Stimulated activated CD4-positive, alpha-beta T cell treated with anti-CD3 and anti-CD28 coated beads, Interleukin-1b, Interleukin-23, amount 100 ng/mL, for 24 hours (primary cell): ENCODE measurements around the gene INPP5D.
"Not testable (repeated sequence)": the region's sequence is repeated elsewhere in the genome, so short reads cannot be mapped to it uniquely, and the experiment has no call there.

Experiments
- DNase-seq, 4 experiments: peaks; one replicate each; pipeline ENCODE4 v3.0.0-alpha.2; 2020; ENCODE audit warnings: low read depth in 4 of 4, low spot score in 1 of 4

Gene INPP5D

DNA sequence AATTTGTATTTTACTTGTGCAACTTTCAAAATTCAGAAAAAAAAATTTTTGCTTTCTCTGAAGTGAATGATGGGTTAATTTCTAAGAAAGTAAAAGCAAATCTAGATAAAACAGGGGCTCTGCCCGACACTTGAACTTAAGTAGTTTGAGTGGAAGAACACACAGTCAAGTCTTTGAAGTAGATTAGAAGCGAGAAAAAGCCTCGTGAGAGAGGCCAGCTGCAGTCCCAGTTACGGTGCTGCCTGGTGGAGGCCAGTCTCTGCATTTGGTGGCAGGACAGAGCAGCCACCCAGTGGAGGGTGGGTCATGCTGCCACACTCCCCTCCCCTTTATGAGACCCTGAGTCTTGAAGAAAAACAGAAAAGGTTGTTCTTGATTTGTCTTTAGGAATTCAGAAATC lies 81.8 kb downstream of the INPP5D start:
- DNase-seq: no peak

DNA sequence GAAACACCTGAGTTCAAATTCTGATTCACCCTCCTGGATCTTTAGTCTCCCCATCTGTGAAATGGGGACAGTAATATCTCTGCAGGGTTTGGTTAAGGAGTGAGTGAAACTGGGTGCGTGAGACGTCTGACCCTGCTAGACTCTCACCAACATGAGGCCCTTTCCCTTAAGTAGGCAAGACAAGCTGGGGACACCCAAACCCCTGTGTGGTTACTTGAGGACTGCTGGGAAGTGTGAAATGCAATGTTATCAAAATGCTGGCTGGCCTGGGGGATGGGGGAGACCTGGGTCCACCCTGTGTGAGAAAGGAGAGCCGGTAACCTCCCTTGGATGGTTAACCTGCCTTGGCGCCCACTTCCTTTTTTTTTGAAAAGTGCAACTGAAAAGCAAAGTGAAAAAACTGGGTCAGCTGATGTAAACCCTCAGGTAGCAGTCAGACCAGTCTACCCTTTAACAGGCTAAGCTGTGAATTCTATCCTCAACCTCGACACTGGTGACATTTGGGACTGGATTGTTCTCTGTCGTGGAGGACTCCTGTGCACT lies 82.3 kb downstream of the INPP5D start:
- DNase-seq: no peak

DNA sequence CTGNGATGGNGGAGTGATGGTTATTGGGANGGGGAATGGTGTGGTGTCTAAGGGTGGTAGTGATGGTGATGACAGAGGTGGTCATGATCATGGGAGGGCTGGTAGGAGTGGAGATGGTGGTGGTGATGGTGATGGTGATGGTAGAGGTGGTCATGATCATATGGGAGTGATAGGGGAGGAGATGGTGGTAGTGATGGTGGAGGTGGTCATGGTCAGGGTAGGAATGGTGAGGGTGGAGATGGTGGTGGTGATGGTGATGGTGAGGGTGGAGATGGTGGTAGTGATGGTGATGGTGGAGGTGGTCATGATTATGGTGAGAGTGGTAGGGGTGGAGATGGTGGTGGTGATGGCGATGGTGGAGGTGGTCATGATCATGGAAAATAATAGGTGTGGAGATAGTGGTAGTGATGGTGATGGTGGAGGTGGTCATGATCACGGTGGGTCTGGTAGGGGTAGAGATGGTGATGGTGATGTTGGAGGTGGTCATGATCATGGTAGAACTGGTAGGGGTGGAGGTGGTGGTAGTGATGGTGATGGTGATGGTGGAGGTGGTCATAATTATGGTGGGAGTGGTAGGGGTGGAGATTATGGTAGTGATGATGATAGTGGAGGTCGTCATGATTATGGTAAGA lies 83.7 kb downstream of the INPP5D start:
- DNase-seq: no peak

DNA sequence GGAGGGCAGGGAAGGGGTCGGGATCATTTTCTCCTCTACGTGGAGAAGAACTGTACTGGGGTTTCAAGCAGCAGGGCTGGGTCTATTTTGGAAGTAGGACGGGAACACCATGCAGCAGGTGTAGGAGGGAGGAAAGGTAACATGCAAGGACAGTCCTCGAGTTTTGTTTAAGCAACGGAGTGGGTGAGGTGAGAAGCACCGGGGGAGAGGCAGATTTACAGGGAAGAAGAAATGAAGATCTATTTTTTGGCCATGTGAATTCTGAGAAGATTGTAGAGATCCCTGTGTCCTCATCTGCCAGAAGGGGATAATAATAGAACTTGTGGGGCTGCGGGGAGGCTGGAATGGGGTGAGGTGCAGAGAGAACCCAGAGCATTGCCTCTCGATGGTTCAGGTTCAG lies 85.6 kb downstream of the INPP5D start:
- no peak for DNase-seq

DNA sequence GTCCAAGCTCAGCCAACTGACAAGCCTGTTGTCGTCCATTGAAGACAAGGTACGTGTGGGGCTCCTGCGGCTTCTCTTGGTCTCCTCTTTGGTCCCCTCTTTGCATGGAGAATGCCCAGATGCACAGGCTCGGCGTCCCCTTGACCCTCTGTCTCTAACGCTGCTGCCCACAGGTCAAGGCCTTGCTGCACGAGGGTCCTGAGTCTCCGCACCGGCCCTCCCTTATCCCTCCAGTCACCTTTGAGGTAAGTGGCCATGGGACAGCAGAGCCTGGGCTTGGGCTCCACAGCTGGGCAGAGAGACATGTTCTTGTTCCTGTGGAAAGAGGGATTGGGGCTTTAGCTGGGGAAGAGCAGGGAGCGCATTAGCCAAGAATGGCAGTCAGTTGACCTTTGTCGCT lies 86.1 kb downstream of the INPP5D start:
- DNase-seq: no peak

DNA sequence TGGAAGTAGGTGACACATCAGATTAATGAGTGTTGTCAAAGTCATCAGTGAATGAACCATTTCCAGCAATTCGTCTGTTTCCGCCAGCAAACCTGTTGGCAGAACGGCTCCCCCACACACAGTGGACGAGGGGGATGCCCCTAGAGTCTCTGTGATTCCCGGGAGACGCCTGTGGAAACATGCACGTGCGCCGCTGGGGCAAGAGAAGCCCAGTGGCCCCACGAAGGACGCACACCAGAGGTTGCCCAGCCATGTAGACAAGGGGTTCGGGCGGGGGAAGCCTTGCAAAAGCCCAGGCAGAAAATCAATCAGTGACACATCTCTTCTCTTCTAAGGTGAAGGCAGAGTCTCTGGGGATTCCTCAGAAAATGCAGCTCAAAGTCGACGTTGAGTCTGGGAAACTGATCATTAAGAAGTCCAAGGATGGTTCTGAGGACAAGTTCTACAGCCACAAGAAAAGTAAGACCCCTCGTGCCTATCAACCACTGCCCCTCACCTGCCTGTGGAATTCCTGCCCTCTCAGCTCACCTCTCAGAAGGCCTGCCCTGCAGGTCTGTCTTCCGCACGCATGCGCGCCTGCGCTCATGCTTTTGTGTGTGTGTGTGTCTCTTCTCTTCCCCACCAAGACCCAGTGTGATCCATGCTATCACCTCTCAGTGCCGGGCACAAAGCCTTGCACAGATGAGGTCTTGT lies 87.1 kb downstream of the INPP5D start:
- DNase-seq: no peak

DNA sequence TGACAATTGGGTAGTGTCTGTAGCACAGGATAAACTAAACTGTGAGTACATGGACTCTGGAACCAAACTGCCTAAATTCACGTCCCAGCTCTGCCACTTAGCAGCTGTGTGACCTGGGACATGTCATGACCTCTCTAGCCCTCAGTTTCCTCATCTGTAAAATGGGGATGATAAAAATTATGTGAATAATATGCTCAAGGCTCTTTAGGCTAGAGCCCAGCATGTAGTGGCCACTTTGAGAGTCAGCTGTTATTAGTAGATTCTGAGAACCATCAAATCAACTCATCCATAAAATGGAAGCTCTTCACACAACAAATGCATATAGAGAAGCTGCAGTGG lies 87.7 kb downstream of the INPP5D start:
- DNase-seq: no peak

DNA sequence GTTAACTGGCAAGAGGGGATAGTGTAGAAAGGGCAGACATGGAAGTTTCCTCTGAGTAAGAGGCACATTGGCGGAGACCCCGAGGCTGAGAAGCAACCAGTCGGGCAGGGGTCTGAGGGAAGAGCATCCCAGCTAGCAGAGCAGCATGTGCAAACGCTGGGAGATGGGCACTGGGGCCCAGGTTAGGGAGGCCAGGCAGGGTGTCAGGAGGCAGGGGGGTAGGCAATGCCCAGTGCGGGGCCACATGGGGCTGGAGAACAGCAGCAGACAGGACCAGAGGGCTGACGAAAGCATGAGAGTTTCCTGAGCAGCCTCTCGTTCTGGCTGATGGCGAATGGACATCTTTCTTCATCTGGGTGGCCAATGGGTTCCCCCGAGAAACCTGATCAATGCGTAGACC lies 88.2 kb downstream of the INPP5D start:
- DNase-seq: no peak

DNA sequence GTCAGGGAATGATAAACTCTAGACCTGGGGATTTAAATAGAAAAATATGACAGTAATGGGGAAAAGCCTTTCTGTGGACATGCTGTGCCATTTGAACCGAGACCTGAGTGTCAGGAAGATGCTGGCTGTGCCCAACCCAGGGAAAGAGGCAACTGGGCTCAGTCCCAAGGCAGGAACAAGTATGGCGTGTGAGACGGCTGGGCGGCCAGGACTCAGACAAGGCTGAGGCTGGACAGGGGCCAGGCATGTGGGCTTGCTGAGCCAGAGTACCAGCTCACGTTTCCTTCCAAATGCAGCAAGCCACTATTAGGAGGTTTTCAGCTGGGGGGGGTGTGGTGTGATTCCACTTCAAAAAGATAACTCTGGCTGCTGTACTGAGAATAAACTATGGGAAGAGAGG lies 92.4 kb downstream of the INPP5D start:
- no peak for DNase-seq

DNA sequence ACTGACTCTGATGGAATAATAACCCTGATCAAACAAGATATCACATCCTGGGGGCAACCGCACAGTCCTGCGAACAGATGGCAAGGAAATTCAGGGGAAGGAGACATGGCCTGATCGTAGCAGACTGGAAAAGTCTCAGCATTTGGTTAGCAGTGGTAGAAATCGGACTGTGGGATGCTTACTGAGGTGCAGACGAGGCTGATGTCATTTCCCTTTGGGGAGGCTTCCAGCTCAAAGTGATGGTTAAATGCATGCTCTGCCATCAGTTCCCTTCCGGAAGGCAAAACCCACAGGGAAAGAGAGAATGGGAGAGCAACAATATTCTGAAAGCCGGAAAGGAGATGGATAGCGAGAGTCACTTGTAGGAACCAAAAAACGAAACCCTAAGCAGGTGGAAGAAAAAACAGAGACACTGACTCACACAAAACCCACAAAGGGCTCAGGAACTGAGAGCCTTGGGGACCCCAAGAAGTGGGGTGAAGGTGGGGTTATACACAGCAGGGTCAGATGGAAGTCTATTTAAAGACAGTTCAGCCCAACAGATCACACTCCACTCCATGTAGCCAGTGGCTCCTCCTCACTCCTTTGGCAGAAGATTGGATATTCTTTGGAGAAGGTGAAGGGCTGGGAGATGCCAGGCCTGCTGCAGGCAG lies 93.1 kb downstream of the INPP5D start:
- DNase-seq: no peak

DNA sequence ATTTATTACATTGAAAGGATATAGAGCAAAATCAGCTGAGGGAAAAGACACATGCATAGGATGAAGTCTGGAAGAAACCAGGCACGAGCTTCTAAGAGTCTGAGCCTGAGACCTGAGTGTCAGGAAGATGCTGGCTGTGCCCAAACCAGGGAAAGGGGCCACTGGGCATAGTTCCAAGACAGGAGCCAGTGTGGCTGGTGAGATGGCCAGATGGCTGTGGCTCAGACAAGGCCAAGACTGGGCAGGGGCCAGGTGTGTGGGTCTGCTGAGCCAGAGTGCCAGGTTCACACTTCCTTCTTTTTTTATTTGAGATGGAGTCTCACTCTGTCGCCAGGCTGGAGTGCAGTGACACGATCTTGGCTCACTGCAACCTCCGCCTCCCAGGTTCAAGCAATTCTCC lies 95.9 kb downstream of the INPP5D start:
- no peak for DNase-seq

DNA sequence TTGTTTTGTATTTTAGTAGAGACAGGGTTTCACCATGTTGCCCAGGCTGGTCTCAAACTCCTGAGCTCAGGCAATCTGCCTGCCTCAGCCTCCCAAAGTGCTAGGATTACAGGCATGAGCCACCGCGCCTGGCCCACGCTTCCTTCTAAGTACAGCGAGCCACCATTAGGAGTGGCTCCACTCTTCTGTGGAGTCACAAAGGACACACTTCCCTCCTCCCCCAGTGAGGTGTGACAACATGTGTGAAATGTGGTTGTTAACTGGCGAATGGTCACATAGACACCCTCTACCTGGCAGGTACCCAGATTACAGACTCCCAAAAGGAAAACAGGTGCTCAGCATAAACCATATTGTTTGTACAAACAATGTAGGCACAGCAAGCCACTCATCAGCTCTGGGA lies 96.3 kb downstream of the INPP5D start:
- not testable (repeated sequence) for DNase-seq

DNA sequence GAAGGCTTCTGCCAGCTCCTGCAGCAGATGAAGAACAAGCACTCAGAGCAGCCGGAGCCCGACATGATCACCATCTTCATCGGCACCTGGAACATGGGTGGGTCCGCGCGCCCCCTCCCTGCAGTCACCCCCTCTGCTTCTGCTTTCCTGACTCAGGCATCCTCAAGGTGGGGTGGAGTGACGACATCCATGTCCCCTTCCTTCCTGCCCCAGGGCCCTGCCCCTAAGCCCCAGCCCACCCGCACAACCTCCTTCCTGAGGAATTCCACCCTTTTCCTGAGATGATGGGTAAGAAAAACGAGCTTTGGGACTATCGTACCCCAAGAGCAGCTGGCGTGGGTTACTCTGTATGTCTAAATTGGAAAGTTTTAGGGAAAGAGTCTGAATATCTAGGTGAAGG lies 101.6 kb downstream of the INPP5D start:
- DNase-seq: no peak

DNA sequence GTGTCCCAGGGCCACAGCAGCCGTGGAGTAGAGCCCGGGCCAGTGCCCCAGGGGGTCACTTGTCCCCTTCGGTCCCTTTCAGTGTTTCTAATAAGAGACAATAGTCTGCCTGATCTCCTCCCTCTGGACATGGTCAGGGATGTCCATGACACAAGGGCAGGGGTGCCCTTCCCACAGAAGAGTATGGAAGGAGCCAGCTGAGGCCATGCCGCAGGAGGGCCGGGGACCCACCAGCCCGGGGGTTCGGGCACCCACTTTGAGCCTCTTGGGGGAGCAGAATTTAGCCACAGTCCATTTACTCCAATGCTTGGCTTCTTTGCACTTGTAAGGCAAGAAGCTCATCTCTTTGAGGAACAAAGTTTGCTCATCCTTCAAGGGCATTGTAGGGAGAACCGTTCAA lies 102.6 kb downstream of the INPP5D start:
- DNase-seq: no peak

DNA sequence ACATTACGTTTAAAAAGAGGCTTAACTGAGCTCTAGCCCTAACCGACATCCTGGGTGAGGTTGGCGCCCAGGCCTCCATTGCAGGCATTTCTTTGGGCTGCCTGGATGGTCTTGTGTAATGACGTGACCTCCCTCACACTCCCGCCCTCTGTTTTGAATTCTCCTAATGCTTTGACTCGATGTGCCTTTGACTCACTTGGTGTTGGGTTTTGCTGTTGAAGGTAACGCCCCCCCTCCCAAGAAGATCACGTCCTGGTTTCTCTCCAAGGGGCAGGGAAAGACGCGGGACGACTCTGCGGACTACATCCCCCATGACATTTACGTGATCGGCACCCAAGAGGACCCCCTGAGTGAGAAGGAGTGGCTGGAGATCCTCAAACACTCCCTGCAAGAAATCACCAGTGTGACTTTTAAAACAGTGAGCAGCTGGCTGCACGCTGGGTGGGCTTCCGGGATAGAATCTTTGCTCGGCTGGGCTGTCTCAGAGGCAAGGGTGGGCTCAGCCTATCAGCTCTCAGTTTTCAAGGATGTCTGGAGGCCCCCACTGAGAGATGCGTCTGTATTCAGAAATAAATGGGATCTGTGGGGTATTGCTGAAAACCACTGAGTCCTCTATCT lies 103.5 kb downstream of the INPP5D start:
- no peak for DNase-seq

DNA sequence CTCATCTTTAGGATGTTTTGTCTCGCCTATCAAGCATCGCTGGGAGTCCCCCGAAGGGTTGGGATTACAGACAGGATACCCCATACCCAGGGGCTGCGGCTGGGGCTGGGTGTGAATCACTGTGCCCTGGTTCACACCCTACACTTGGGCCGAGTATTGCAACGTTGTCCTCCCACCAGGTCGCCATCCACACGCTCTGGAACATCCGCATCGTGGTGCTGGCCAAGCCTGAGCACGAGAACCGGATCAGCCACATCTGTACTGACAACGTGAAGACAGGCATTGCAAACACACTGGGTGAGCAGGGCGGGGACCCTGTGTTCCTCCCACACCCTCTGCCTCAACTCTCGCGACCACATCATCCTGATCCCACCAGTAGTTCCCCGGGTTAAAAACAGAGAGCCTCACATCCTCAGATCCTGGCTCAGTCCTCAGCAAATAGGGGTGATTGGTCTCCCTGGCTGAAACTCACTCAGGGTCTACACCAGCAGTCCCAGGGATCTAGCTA lies 104.0 kb downstream of the INPP5D start:
- no peak for DNase-seq

DNA sequence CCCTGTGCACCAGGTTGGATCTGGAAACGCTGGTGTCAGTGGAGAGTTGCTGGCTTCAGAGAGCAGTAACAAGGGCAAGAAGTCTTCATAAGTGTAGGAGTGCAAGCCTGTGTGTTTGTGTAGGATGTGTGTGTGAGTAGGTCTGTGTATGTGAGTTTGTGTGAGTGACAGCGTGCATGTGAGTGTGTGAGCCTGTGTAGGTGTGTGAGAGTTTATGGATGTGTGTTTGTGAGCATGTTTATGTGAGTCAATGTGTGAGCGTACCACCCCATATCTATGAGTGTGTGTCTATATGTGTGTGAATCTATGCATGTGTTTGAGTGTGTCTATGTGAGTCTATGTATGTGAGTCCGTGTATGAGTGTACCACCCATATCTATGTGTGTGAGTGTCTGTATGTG lies 104.8 kb downstream of the INPP5D start:
- DNase-seq: no peak

DNA sequence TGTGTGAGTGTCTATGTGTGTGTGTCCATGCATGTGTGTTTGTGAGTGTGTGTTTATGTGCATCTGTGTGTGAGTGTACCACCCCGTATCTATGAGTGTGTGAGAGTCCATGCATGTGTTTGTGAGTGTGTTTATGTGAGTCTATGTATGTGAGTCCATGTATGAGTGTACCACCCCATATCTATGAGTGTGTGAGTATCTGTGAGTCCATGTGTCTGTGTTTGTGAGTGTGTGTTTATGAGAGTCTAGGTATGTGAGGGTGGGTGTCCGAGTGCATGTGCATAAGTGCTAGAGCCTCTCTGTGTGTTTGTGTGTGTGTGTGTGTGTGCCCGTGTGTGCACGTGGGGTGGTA lies 105.4 kb downstream of the INPP5D start:
- no peak for DNase-seq

DNA sequence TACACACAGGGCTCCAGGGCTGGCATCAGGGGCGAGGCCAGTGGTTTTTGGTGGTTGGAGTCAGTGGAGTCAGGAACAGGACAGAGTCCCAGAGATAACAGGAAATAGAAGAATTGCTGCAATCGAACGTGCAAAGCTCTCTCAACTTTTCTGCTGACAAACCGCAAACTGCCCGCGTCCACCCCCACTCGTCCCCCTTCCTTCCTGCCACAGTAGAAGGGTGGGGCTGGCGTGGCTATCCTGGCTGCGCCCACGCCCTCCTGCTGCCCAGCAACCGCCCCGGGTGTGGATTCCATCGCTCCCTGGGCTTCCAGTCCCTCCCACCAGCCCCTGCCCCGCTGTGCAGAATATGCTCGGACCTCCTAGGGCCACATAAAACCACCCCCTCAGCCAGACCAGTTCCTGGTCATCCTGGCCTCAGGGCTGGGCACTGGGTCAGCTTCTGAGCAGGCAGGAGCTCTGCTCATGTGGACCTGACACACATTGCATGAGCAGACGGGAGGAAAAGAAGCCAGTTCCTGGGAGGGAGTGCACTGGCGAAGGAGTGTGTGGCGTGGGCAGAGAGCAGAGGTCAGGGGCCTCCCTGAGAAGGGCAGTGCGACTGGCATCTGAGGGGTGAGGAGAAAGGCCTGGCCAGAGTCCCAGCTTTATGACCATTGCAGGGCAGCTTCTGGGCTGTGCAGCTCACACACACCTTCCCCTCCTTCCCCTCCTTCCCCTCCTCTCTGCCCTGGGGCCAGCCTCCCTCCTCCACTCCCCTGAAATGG lies 105.9 kb downstream of the INPP5D start:
- no peak for DNase-seq

DNA sequence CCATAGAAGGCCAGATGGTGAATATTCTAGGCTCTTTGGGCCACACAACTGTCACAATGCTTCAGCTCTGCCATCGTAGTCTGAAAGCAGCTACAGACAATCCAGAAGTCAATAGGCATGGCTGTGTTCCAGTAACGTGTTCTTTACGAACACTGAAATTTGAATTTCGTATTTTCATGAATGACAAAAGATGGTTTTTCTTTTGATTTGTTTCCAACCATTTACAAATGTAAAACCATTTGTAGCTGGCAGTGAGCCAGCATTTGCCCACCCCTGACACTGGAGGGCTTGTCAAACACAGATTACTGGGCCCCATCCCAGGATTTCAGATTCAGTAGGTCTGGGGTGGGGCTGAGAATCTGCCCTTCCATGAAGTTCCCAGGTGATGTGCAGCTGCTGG lies 108.3 kb downstream of the INPP5D start:
- no peak for DNase-seq

DNA sequence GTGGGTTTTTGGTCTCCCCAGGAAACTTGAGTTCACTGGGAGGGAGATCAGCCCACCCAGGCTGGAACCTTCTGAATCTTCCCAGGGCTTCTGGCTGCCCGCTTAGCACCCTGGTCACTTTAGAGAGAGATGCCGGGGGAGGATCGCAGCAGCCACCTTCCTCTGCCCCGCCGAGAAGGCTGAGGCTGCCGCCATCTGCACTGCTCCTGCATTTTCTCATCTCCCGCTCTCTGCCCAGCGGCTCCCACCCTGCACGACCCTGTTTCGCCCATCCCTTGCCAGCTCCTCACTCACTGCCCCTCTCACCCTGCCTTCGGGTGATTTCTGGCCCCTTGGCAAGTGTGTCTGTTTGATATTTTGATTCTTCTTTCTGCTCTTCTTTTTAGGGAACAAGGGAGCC lies 108.8 kb downstream of the INPP5D start:
- DNase-seq: no peak
